Fibroblast of lung (primary cell): Measurements from ENCODE around the gene PTX4. TPM values are rescaled to one million over a fixed set of nuclear protein-coding genes. Genes with fewer than 3 reads are reported as not detected.

Experiments
- DNase-seq, 2 donors: peaks; one replicate each; pipeline versions ENCODE4 v3.0.0 to v3.0.0-alpha.2; 2010; ENCODE audit warnings: low read depth in 2 of 2
- H2AFZ ChIP-seq: 2 replicates; pipeline ENCODE4 v1.5.1; 2012; ENCODE audit warnings: low read length, control low read depth, inconsistent platforms
- H3K27ac ChIP-seq: 2 replicates; pipeline ENCODE4 v1.5.1; 2011; ENCODE audit warnings: low read length, control low read depth; ENCODE audit not compliant: insufficient read depth
- H3K27me3 ChIP-seq: 2 replicates; pipeline ENCODE4 v1.5.1; 2011; ENCODE audit warnings: mild to moderate bottlenecking, low read length; ENCODE audit not compliant: control insufficient read depth, insufficient read depth
- H3K36me3 ChIP-seq: 2 replicates; pipeline ENCODE4 v1.5.1; 2011; ENCODE audit warnings: low read length; ENCODE audit not compliant: control insufficient read depth, insufficient read depth
- H3K4me1 ChIP-seq: 2 replicates; pipeline ENCODE4 v1.5.1; 2011; ENCODE audit warnings: low read length; ENCODE audit not compliant: control insufficient read depth, insufficient read depth; ENCODE audit errors: extremely low read depth
- H3K4me2 ChIP-seq: 2 replicates; pipeline ENCODE4 v1.5.1; 2011; ENCODE audit warnings: low read length, control low read depth; ENCODE audit not compliant: insufficient read depth; ENCODE audit errors: extremely low read depth
- H3K4me3 ChIP-seq, 4 experiments: fragments of 200-600 bp in 1 of 4; sonication (generic) in 1 of 4; replicated peaks in 1 of 4; 2 replicates each; pipeline ENCODE4 v1.5.1; 2011 to 2016; ENCODE audit warnings: low read length in 4 of 4, low read depth in 3 of 4, mild to moderate bottlenecking in 3 of 4, control low read depth in 2 of 4, inconsistent platforms in 1 of 4, mixed read lengths in 1 of 4; ENCODE audit not compliant: insufficient read depth in 1 of 4; ENCODE audit errors: control extremely low read depth in 1 of 4
- H3K79me2 ChIP-seq: 2 replicates; pipeline ENCODE4 v1.5.1; 2012; ENCODE audit warnings: mild to moderate bottlenecking, low read length, inconsistent platforms; ENCODE audit not compliant: control insufficient read depth, insufficient read depth
- H3K9ac ChIP-seq: 2 replicates; pipeline ENCODE4 v1.5.1; 2011; ENCODE audit warnings: mild to moderate bottlenecking, low read length, control low read depth; ENCODE audit not compliant: insufficient read depth
- H3K9me3 ChIP-seq: 2 replicates; pipeline ENCODE4 v1.5.1; 2012; ENCODE audit warnings: low read depth, low read length; ENCODE audit not compliant: control insufficient read depth, insufficient read depth
- H4K20me1 ChIP-seq: 2 replicates; pipeline ENCODE4 v1.5.1; 2011; ENCODE audit warnings: low read length; ENCODE audit not compliant: control insufficient read depth, insufficient read depth; ENCODE audit errors: extremely low read depth
- CTCF ChIP-seq, 2 donors: IDR thresholded peaks in 1 of 2; conservative IDR thresholded peaks in 1 of 2; 1 replicate in 1 of 2; 2 replicates in 1 of 2; pipeline ENCODE4 v1.5.1; 2011 to 2012; ENCODE audit warnings: low read length in 2 of 2, control low read depth in 1 of 2, inconsistent platforms in 1 of 2, low read depth in 1 of 2, mild to moderate bottlenecking in 1 of 2
- EZH2 ChIP-seq: IDR thresholded peaks from 2 replicates; pipeline ENCODE4 v1.5.1; 2012; ENCODE audit warnings: low read length, control low read depth, mild to moderate bottlenecking; ENCODE audit errors: missing control alignments
- polyA plus RNA-seq, 2 donors: library from polyadenylated mRNA; depleted of rRNA in 1 of 2; stranded (reverse) in 1 of 2; unstranded in 1 of 2; fragments of >200 nt; gene quantifications; 2 replicates each; pipeline ENCODE4 v1.2.1, GENCODE V29; 2011 to 2012; ENCODE audit warnings: missing spikeins in 1 of 2
- total RNA-seq: library from RNA; depleted of rRNA; stranded (reverse); fragments of >200 nt; gene quantifications from 2 replicates; pipeline ENCODE4 v1.2.1, GENCODE V29; 2014

The PTX4 gene
- total and polyA plus RNA-seq, 2 donors (not counting 1 experiment from before 2014, with no cell fraction given) = not detected

GRCh38 chr16:1486551-1487390 is 2.0 kb downstream of the PTX4 start:
- H4K20me1 ChIP-seq = no peaks in the 10 kb centered on the region

GRCh38 chr16:1485847-1486496 is 2.8 kb downstream of the PTX4 start:
- Histone ChIP-seq H3K4me2 (no peak overlapping the region), H3K79me2 (no peaks in the 10 kb centered on the region), H3K9me3 (no peaks in the 10 kb centered on the region), H3K9ac (no peak overlapping the region), H4K20me1 (no peaks in the 10 kb centered on the region), H2AFZ (no peak overlapping the region), H3K27ac (no peak overlapping the region), H3K36me3 (no peaks in the 10 kb centered on the region), H3K4me1 (no peaks in the 10 kb centered on the region), H3K4me3 (no peak overlapping the region), H3K27me3 (peaks cover 2% of the 10 kb centered on the region)
- TF ChIP-seq CTCF (conservative IDR thresholded peaks at IDR 0.05 in 1 of 2, IDR thresholded peaks at IDR 0.05 in 1 of 2; ENCODE audit: low read depth in 1 of 2, low read length in 2 of 2) (no peak), EZH2 (no peak)
- DNase-seq = no peak

More at GRCh38 chr16:1486551-1487390, 2.0 kb downstream of the PTX4 start:
- TF ChIP-seq CTCF (conservative IDR thresholded peaks at IDR 0.05 in 1 of 2, IDR thresholded peaks at IDR 0.05 in 1 of 2; ENCODE audit: low read depth in 1 of 2, low read length in 2 of 2) (no peak), EZH2 (no peak)
- Histone ChIP-seq H3K9ac (no peak overlapping the region), H3K27me3 (peaks cover 2% of the 10 kb centered on the region), H3K4me2 (no peak overlapping the region), H3K4me3 (no peak overlapping the region), H3K9me3 (no peaks in the 10 kb centered on the region), H3K79me2 (no peaks in the 10 kb centered on the region), H3K36me3 (no peaks in the 10 kb centered on the region), H3K27ac (no peak overlapping the region), H3K4me1 (no peaks in the 10 kb centered on the region), H2AFZ (no peak overlapping the region)
- DNase-seq = no peak
